Measurements from ENCODE around the gene CALM1.

GRCh38 chr14:90423166-90423565 is 26.3 kb downstream of the CALM1 start:
- TF ChIP-seq POLR2AphosphoS5 (IDR thresholded peaks at IDR 0.05; ENCODE audit: low read depth, low read length) (no peak), TAF1 (IDR thresholded peaks at IDR 0.05; ENCODE audit: borderline replicate concordance, low read depth, low read length) (no peak)

All from GM12892 (cell line).